Osteoblast (primary cell): Measurements from ENCODE around the gene ENHO. TPM values are rescaled to one million over a fixed set of nuclear protein-coding genes. Genes with fewer than 3 reads are reported as not detected.
A peak's percentile ranks its signal among the peaks of the same experiment; 100 is the strongest.

Experiments used
- DNase-seq: peaks from one replicate; pipeline ENCODE4 v3.0.0; 2011; ENCODE audit warnings: low spot score, mixed read lengths; ENCODE audit not compliant: insufficient read length; ENCODE audit errors: missing footprints
- H2AFZ ChIP-seq: 2 replicates; pipeline ENCODE4 v1.6.0; 2011; ENCODE audit warnings: mild to moderate bottlenecking, low read length
- H3K27ac ChIP-seq: 2 replicates; pipeline ENCODE4 v1.5.1; 2011; ENCODE audit warnings: mild to moderate bottlenecking, low read depth, low read length, moderate library complexity
- H3K27me3 ChIP-seq: 2 replicates; pipeline ENCODE4 v1.6.0; 2012; ENCODE audit warnings: mild to moderate bottlenecking, control low read depth, inconsistent platforms, low read length, moderate library complexity; ENCODE audit not compliant: insufficient read depth
- H3K36me3 ChIP-seq: 2 replicates; pipeline ENCODE4 v1.5.1; 2011; ENCODE audit warnings: mild to moderate bottlenecking, low read length, control low read depth, moderate library complexity; ENCODE audit not compliant: insufficient read depth
- H3K4me1 ChIP-seq: 2 replicates; pipeline ENCODE4 v1.5.1; 2011; ENCODE audit warnings: mild to moderate bottlenecking, low read length, control low read depth, moderate library complexity; ENCODE audit not compliant: insufficient read depth
- H3K4me2 ChIP-seq: 2 replicates; pipeline ENCODE4 v1.6.0; 2011; ENCODE audit warnings: mild to moderate bottlenecking, low read length; ENCODE audit not compliant: insufficient read depth
- H3K4me3 ChIP-seq: fragments of 200-600 bp; sonication (generic); 3 replicates; pipeline ENCODE4 v1.5.1; 2012; ENCODE audit warnings: mild to moderate bottlenecking, low read length, inconsistent platforms; ENCODE audit not compliant: insufficient read depth
- H3K79me2 ChIP-seq: 2 replicates; pipeline ENCODE4 v1.6.0; 2012; ENCODE audit warnings: mild to moderate bottlenecking, low read length, control low read depth, inconsistent platforms; ENCODE audit not compliant: insufficient read depth
- H3K9me3 ChIP-seq: 2 replicates; pipeline ENCODE4 v1.5.1; 2011; ENCODE audit warnings: low read depth, low read length, control low read depth
- H4K20me1 ChIP-seq: 2 replicates; pipeline ENCODE4 v1.6.0; 2012; ENCODE audit warnings: mild to moderate bottlenecking, low read length, control low read depth; ENCODE audit not compliant: insufficient read depth
- total RNA-seq: library from RNA; depleted of rRNA; stranded (reverse); fragments of >200 nt; gene quantifications from 2 replicates; pipeline ENCODE4 v1.2.3, GENCODE V29; 2012
- TF ChIP-seq, protein P1 (sequence below): IDR thresholded peaks from 2 replicates; pipeline ENCODE4 v1.5.1; 2011; ENCODE audit warnings: mild to moderate bottlenecking, low read depth, low read length, moderate library complexity; ENCODE audit errors: extremely low read depth

The ENHO gene
- total RNA-seq, 1 donor = under 0.01 TPM

- H3K36me3 ChIP-seq = no peaks in the 10 kb centered on the region
- H4K20me1 ChIP-seq = no peaks in the 10 kb centered on the region
- H3K4me2 ChIP-seq = no peak overlapping the region
- peak; percentile 39 for DNase-seq
- H3K4me3 ChIP-seq = no peak overlapping the region
- H3K4me1 ChIP-seq = no peaks in the 10 kb centered on the region
- no peak overlapping the region for H3K27ac ChIP-seq
- H2AFZ ChIP-seq = no peak overlapping the region
- no peaks in the 10 kb centered on the region for H3K79me2 ChIP-seq
- peaks cover 45% of the 10 kb centered on the region for H3K27me3 ChIP-seq
- no peaks in the 10 kb centered on the region for H3K9me3 ChIP-seq
- TF ChIP-seq, protein P1, sequence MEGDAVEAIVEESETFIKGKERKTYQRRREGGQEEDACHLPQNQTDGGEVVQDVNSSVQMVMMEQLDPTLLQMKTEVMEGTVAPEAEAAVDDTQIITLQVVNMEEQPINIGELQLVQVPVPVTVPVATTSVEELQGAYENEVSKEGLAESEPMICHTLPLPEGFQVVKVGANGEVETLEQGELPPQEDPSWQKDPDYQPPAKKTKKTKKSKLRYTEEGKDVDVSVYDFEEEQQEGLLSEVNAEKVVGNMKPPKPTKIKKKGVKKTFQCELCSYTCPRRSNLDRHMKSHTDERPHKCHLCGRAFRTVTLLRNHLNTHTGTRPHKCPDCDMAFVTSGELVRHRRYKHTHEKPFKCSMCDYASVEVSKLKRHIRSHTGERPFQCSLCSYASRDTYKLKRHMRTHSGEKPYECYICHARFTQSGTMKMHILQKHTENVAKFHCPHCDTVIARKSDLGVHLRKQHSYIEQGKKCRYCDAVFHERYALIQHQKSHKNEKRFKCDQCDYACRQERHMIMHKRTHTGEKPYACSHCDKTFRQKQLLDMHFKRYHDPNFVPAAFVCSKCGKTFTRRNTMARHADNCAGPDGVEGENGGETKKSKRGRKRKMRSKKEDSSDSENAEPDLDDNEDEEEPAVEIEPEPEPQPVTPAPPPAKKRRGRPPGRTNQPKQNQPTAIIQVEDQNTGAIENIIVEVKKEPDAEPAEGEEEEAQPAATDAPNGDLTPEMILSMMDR = no peak
These were observed 2.0 kb downstream of the ENHO start for GRCh38 chr9:34520505-34521385.

DNA sequence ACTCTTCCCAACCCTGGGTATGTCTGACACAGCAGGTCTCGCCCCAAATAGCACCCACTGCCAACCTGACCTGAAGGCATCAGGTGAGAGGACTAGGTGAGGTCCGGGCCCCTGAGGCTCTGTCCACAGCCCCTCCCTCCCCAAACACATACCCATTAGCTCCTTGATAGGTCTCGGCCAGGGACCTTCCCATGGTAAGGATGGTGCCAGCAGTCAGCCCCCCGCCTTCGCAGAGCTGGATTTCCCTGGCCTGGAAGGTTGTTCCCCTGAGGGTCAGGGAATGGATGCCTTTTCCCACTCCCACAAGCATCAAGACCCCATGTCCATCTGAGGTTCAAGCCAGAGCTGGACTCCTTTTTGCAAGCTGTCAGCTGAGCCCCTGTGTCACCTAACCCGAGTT lies 2.7 kb downstream of the ENHO start:
- Histone ChIP-seq H3K79me2 (no peaks in the 10 kb centered on the region), H3K4me3 (no peak overlapping the region), H3K4me2 (no peak overlapping the region), H4K20me1 (no peaks in the 10 kb centered on the region), H3K4me1 (no peaks in the 10 kb centered on the region), H2AFZ (no peak overlapping the region), H3K9me3 (no peaks in the 10 kb centered on the region), H3K27me3 (peaks cover 43% of the 10 kb centered on the region), H3K36me3 (no peaks in the 10 kb centered on the region), H3K27ac (no peak overlapping the region)
- DNase-seq = peak; percentile 76
- TF ChIP-seq, protein P1 = no peak

GRCh38 chr9:34519321-34520020 lies 3.3 kb downstream of the ENHO start:
- Histone ChIP-seq H3K4me1 (no peaks in the 10 kb centered on the region), H2AFZ (no peak overlapping the region), H3K36me3 (no peaks in the 10 kb centered on the region), H3K27me3 (peaks cover 38% of the 10 kb centered on the region), H3K27ac (no peak overlapping the region), H4K20me1 (no peaks in the 10 kb centered on the region), H3K79me2 (no peaks in the 10 kb centered on the region), H3K9me3 (no peaks in the 10 kb centered on the region), H3K4me2 (no peak overlapping the region), H3K4me3 (no peak overlapping the region)
- TF ChIP-seq, protein P1 = no peak
- DNase-seq = peak; percentile 57

GRCh38 chr9:34518896-34519295 lies 3.9 kb downstream of the ENHO start:
- peaks cover 33% of the 10 kb centered on the region for H3K27me3 ChIP-seq

More at GRCh38 chr9:34518896-34519295, 3.9 kb downstream of the ENHO start:
- H3K36me3 ChIP-seq = no peaks in the 10 kb centered on the region
- no peaks in the 10 kb centered on the region for H4K20me1 ChIP-seq
- peak; percentile 58 for DNase-seq
- no peak overlapping the region for H3K27ac ChIP-seq
- H3K4me2 ChIP-seq = no peak overlapping the region
- TF ChIP-seq, protein P1 = no peak
- H3K4me3 ChIP-seq = no peak overlapping the region
- H3K4me1 ChIP-seq = no peaks in the 10 kb centered on the region
- no peaks in the 10 kb centered on the region for H3K9me3 ChIP-seq
- H2AFZ ChIP-seq = no peak overlapping the region
- H3K79me2 ChIP-seq = no peaks in the 10 kb centered on the region
